ENCODE measurements around the gene VPS13D. TPM values are rescaled to one million over a fixed set of nuclear protein-coding genes. Genes with fewer than 3 reads are reported as not detected.
A peak's percentile ranks its signal among the peaks of the same experiment; 100 is the strongest.

VPS13D gene
- total and polyA plus RNA-seq, 9 donors = 19.8 to 59.3 (median 41.8) TPM

DNA sequence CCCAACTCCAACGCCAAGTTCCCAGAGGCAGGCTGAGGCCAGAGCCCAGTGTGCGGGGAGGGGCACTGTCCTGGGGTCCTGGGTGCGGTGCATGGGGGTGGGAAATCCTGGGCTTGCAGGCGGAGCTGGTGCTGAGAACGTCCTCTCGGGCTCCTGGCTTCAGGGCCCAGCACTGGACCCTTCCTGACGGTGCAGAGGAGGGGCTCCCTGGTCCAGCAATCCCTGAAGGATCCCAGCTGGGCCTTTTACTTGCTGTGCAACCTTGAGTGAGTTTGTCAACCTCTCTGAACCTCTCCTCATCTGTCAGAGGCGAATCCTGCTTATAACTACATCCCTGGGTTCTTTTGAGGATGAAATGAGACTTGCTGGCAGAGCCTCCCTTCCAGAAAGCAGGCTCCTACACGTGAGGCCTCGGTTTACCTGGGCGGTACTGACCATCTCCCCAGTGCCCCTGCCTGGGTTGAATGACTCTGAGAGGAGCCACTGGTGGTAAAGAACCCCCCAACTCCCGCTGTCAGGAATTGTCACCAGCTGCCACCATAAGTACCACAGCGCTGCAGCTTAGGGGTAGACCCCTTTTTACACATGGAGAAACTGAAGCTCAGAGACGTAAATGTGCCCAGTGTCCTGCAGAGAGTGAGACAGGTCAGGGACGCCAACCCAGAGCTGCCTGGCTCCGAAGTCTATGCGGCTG is 310.9 kb downstream of the VPS13D start:
- peaks cover 19% of the 10 kb centered on the region for H3K4me1 ChIP-seq (ENCODE audit: insufficient read depth)
- 43 to 54% (median 50%) methylated on average over 17 of the region's 17 CpGs for WGBS, 3 donors
- DNase-seq = peak in 2 of 5 donors; percentile 18 to 36
- no peaks in the 10 kb centered on the region for H3K9me3 ChIP-seq
- peak overlapping the region; percentile 32 to 52 for H3K27ac ChIP-seq
- TF ChIP-seq POLR2A (IDR thresholded peaks at IDR 0.05) = no peak
- TF ChIP-seq, protein P1, sequence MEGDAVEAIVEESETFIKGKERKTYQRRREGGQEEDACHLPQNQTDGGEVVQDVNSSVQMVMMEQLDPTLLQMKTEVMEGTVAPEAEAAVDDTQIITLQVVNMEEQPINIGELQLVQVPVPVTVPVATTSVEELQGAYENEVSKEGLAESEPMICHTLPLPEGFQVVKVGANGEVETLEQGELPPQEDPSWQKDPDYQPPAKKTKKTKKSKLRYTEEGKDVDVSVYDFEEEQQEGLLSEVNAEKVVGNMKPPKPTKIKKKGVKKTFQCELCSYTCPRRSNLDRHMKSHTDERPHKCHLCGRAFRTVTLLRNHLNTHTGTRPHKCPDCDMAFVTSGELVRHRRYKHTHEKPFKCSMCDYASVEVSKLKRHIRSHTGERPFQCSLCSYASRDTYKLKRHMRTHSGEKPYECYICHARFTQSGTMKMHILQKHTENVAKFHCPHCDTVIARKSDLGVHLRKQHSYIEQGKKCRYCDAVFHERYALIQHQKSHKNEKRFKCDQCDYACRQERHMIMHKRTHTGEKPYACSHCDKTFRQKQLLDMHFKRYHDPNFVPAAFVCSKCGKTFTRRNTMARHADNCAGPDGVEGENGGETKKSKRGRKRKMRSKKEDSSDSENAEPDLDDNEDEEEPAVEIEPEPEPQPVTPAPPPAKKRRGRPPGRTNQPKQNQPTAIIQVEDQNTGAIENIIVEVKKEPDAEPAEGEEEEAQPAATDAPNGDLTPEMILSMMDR (IDR thresholded peaks at IDR 0.05) = no peak
- no peak for TF ChIP-seq EP300 (IDR thresholded peaks at IDR 0.05)
- no peaks in the 10 kb centered on the region for H3K27me3 ChIP-seq
- no peaks in the 10 kb centered on the region for H3K36me3 ChIP-seq
- intact Hi-C loops (cut with DNase I) = loop anchor here (2.0 to 10.0 kb wide), 8 partner anchors 54 to 136 kb away; partner anchors contain the start of gene DHRS3 (in 2 of the 4)
- no peak overlapping the region for H3K4me3 ChIP-seq

DNA sequence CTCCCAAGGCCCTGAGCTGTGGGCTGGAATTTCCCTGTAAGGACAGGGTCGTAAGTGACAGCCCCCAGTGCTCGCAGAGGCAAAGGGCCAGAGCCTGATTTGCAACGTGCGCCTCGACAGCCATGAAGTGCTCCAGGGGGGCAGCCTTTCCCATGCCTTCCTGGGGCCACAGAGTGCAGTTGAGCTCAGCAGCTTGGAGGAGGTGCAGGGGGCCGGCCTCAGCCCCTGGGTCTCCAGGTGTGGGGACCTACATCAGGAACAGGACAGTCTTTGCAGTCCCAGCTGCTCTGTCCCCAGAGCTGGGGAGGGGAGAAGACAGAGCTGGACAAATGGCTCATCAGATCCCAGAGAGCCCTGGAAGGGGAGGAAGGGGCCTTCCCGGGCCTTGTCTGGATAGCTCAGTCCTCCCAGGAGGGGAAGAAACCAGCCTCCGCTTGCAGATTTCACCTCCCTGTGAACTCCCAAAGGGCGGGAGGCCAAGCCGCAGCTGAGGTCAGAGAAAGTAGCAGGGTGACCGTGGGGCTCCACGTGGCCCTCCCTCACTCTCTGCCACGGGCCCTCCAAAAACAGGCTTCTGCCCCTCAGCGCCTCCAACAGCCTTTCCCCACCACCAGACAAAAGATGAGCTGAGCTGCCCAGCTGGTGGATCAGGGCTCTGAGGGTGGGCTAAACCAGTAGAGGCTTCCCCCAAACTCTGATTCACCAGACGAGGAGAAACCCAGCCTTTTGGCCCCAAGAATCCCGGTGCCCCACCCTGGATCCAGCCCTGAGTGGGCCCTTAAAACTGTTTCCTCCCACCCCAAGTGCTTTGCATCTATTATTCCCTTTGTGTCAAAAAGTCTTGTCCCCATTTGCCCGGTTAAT is 311.7 kb downstream of the VPS13D start:
- H3K27me3 ChIP-seq = no peaks in the 10 kb centered on the region
- H3K4me3 ChIP-seq = no peak overlapping the region
- peaks cover 19% of the 10 kb centered on the region for H3K4me1 ChIP-seq (ENCODE audit: insufficient read depth)
- peak; percentile 71 to 90 (median 81) for DNase-seq
- no peaks in the 10 kb centered on the region for H3K36me3 ChIP-seq
- intact Hi-C loops (cut with DNase I) = loop anchor here (2.0 to 10.0 kb wide), 8 partner anchors 53 to 137 kb away; partner anchors contain the start of gene DHRS3 (in 2 of the 4)
- TF ChIP-seq POLR2A (IDR thresholded peaks at IDR 0.05) (no peak), EP300 (IDR thresholded peaks at IDR 0.05) (no peak)
- TF ChIP-seq, protein P1 (IDR thresholded peaks at IDR 0.05) = no peak
- 29 to 45% (median 34%) methylated on average over 17 of the region's 17 CpGs for WGBS, 3 donors
- H3K9me3 ChIP-seq = no peaks in the 10 kb centered on the region
- peak overlapping the region; percentile 32 to 52 for H3K27ac ChIP-seq

DNA sequence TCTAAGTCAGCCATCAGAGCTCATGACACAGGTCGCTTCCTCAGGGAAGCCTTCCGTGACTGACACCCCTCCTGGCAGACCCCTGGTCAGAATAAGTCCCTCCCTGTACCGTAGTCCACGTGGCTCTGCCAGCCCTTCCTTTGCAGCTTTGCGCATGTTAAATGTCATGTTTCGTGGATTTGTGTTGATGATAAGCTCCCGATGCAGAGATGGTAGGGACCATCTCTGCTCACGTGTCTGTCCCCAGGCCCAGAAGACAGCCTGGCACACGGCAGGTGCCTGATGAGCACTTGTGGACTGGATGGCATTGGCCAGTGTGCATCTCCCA is 312.3 kb downstream of the VPS13D start:
- no peaks in the 10 kb centered on the region for H3K36me3 ChIP-seq
- H3K9me3 ChIP-seq = no peaks in the 10 kb centered on the region
- 92 to 97% (median 95%) methylated on average over 9 of the region's 9 CpGs for WGBS, 3 donors
- no peak overlapping the region for H3K4me3 ChIP-seq
- TF ChIP-seq POLR2A (IDR thresholded peaks at IDR 0.05) = no peak
- TF ChIP-seq, protein P1 (IDR thresholded peaks at IDR 0.05) = no peak
- TF ChIP-seq EP300 (IDR thresholded peaks at IDR 0.05) = no peak
- H3K27me3 ChIP-seq = no peaks in the 10 kb centered on the region
- H3K27ac ChIP-seq = peak overlapping the region in 1 of 2 donors; percentile 52
- peaks cover 24% of the 10 kb centered on the region for H3K4me1 ChIP-seq (ENCODE audit: insufficient read depth)
- DNase-seq = peak in 1 of 5 donors; percentile 34
- intact Hi-C loops (cut with DNase I) = loop anchor here (5.0 to 10.0 kb wide), 7 partner anchors 53 to 137 kb away; partner anchors contain the start of gene DHRS3 (in 2 of the 4)

Data from ovary (tissue), 9 donors.